ENCODE measurements around the gene NEDD4L.

Gene NEDD4L

GRCh38 chr18:58291131-58291530, 247.1 kb downstream of the NEDD4L start:
- no peak for DNase-seq (ENCODE audit: low read depth)

- no peak for DNase-seq (ENCODE audit: low read depth)
Observed at GRCh38 chr18:58292638-58293037, 248.6 kb downstream of the NEDD4L start.

- no peak for DNase-seq (ENCODE audit: low read depth)
Observed at GRCh38 chr18:58297198-58297597, 253.2 kb downstream of the NEDD4L start.

GRCh38 chr18:58298251-58299134, 254.5 kb downstream of the NEDD4L start:
- DNase-seq (ENCODE audit: low read depth) = no peak

GRCh38 chr18:58299135-58299473, 255.1 kb downstream of the NEDD4L start:
- DNase-seq (ENCODE audit: low read depth) = no peak

- no peak for DNase-seq (ENCODE audit: low read depth)
Observed at GRCh38 chr18:58299936-58300335, 255.9 kb downstream of the NEDD4L start.

GRCh38 chr18:58300867-58301266, 256.8 kb downstream of the NEDD4L start:
- DNase-seq (ENCODE audit: low read depth) = no peak

GRCh38 chr18:58302811-58303210, 258.8 kb downstream of the NEDD4L start:
- DNase-seq (ENCODE audit: low read depth) = no peak

GRCh38 chr18:58303363-58303762, 259.3 kb downstream of the NEDD4L start:
- DNase-seq (ENCODE audit: low read depth) = no peak

- no peak for DNase-seq (ENCODE audit: low read depth)
Observed at GRCh38 chr18:58305792-58306191, 261.8 kb downstream of the NEDD4L start.

- no peak for DNase-seq (ENCODE audit: low read depth)
Observed at GRCh38 chr18:58307441-58307840, 263.4 kb downstream of the NEDD4L start.

GRCh38 chr18:58308463-58308862, 264.4 kb downstream of the NEDD4L start:
- DNase-seq (ENCODE audit: low read depth) = no peak

- DNase-seq (ENCODE audit: low read depth) = no peak
Observed at GRCh38 chr18:58309099-58309498, 265.1 kb downstream of the NEDD4L start.

GRCh38 chr18:58309610-58310239, 265.7 kb downstream of the NEDD4L start:
- no peak for DNase-seq (ENCODE audit: low read depth)

- no peak for DNase-seq (ENCODE audit: low read depth)
Observed at GRCh38 chr18:58310517-58310916, 266.5 kb downstream of the NEDD4L start.

GRCh38 chr18:58311390-58311789, 267.4 kb downstream of the NEDD4L start:
- DNase-seq (ENCODE audit: low read depth) = no peak

GRCh38 chr18:58313491-58314032, 269.5 kb downstream of the NEDD4L start:
- DNase-seq (ENCODE audit: low read depth) = no peak

GRCh38 chr18:58314284-58314683, 270.3 kb downstream of the NEDD4L start:
- DNase-seq (ENCODE audit: low read depth) = peak; percentile 77

- no peak for DNase-seq (ENCODE audit: low read depth)
Observed at GRCh38 chr18:58315041-58315440, 271.0 kb downstream of the NEDD4L start.

GRCh38 chr18:58315739-58316215, 271.8 kb downstream of the NEDD4L start:
- no peak for DNase-seq (ENCODE audit: low read depth)

- no peak for DNase-seq (ENCODE audit: low read depth)
Observed at GRCh38 chr18:58316396-58317342, 272.6 kb downstream of the NEDD4L start.

GRCh38 chr18:58319719-58320118, 275.7 kb downstream of the NEDD4L start:
- no peak for DNase-seq (ENCODE audit: low read depth)

Data from HS-27A (cell line).